Fibroblast of mammary gland (primary cell): ENCODE results near the gene RIMS1.

Source experiments
- DNase-seq: peaks from one replicate; pipeline ENCODE4 v3.0.0-alpha.2; 2010; ENCODE audit warnings: low read depth
- H3K4me3 ChIP-seq: 2 replicates; pipeline ENCODE4 v1.5.1; 2011; ENCODE audit warnings: low read depth, mild to moderate bottlenecking, low read length, moderate library complexity; ENCODE audit not compliant: control insufficient read depth
- TF ChIP-seq, protein P1 (sequence below): conservative IDR thresholded peaks from 2 replicates; pipeline ENCODE4 v1.5.1; 2011; ENCODE audit warnings: low read depth, low read length, inconsistent platforms; ENCODE audit not compliant: control insufficient read depth, insufficient read depth

The RIMS1 gene

DNA sequence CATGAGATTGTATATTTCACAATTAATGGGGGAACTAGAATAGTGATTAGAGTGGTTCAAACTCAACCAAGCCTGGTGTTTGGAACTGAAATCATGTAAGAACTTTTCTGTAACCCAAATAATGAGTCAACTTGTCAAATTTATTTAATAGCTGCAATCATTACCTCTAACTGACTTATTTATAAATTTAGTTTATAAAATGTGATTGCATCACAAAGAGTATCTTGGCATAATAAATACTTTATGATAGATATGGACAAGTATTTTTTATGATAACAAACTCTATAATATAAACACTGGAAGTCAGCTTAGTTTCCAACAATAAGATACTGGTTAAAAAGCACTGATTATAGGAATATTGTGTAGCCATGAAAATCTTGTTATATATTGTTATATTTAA lies 319.1 kb downstream of the RIMS1 start:
- no peak for DNase-seq
- H3K4me3 ChIP-seq, result no peak overlapping the region
- TF ChIP-seq, protein P1, sequence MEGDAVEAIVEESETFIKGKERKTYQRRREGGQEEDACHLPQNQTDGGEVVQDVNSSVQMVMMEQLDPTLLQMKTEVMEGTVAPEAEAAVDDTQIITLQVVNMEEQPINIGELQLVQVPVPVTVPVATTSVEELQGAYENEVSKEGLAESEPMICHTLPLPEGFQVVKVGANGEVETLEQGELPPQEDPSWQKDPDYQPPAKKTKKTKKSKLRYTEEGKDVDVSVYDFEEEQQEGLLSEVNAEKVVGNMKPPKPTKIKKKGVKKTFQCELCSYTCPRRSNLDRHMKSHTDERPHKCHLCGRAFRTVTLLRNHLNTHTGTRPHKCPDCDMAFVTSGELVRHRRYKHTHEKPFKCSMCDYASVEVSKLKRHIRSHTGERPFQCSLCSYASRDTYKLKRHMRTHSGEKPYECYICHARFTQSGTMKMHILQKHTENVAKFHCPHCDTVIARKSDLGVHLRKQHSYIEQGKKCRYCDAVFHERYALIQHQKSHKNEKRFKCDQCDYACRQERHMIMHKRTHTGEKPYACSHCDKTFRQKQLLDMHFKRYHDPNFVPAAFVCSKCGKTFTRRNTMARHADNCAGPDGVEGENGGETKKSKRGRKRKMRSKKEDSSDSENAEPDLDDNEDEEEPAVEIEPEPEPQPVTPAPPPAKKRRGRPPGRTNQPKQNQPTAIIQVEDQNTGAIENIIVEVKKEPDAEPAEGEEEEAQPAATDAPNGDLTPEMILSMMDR, result no peak

- TF ChIP-seq, protein P1, result no peak
- no peak for DNase-seq
- H3K4me3 ChIP-seq, result no peak overlapping the region
Observed at GRCh38 chr6:72206606-72207005, 320.3 kb downstream of the RIMS1 start.

DNA sequence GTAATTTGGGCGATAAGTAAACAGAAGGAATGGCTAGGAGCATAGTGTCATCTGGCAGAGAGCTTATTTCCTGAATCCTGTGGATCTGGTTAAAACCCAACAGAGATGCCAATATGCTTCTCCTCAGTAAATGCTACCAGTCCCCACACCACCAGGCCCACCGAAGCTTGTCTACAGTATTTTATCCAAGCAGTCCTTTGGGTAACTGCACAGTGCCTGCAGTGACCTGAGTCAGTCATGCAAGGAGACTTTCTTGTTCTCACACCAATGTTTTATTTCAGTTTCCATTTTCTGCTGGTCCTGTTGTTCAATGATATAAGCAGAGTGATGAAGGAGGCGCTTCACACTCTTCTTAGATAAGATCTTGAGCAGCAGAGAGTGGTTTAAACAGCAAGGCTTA lies 326.3 kb downstream of the RIMS1 start:
- TF ChIP-seq, protein P1, result no peak
- DNase-seq, result no peak
- no peak overlapping the region for H3K4me3 ChIP-seq

- DNase-seq, result no peak
- H3K4me3 ChIP-seq, result no peak overlapping the region
- TF ChIP-seq, protein P1, result no peak
Observed at GRCh38 chr6:72213654-72214053, 327.3 kb downstream of the RIMS1 start.

- no peak for DNase-seq
- TF ChIP-seq, protein P1, result no peak
- H3K4me3 ChIP-seq, result no peak overlapping the region
Observed at GRCh38 chr6:72216222-72217068, 330.1 kb downstream of the RIMS1 start.

GRCh38 chr6:72217626-72218025 lies 331.3 kb downstream of the RIMS1 start:
- TF ChIP-seq, protein P1, result no peak
- no peak for DNase-seq
- no peak overlapping the region for H3K4me3 ChIP-seq
